GM10847 (cell line): ENCODE data around the gene TMEM184A.

ENCODE experiments used
- POLR2A ChIP-seq: IDR thresholded peaks from 2 replicates; pipeline ENCODE4 v1.6.1; 2011; ENCODE audit not compliant: insufficient read length; ENCODE audit errors: extremely low read depth

Gene TMEM184A

DNA sequence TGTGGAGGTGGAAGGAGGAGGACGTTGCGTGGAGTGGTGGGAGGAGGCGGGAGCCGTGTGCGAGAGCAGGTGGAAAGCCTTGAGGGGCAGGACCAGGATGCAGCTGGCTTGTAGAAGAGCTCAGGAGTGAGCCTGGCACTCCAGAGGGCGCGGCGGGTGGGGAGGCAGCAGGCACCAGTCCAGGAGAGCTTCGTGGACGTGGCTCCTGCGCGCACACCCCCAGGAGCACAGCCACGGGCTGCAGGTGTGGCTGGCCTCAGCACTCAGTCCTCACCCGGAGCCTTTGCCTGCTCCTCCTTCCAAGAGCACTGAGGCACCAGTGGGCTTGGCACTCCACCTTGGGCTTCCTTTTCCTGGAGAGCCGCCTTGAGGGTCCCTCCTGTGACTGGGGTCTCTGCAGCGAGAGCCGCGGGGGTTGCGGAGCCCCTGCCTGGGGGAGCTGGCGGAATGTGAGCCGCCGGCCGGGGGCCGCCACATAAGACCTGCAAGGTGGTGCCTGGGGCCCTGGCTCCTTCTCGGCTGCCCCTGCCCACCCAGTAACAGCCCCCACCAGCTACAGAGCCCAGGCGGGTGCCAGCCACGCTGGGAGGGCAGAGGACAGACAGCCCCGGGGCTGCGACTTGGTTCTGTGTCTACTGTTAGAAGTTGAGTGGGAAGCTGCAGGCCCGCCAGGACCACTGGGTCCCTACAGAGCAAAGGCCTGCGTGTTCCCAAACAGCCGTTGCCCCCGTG lies 14.4 kb downstream of the TMEM184A start:
- TF ChIP-seq POLR2A: no peak

DNA sequence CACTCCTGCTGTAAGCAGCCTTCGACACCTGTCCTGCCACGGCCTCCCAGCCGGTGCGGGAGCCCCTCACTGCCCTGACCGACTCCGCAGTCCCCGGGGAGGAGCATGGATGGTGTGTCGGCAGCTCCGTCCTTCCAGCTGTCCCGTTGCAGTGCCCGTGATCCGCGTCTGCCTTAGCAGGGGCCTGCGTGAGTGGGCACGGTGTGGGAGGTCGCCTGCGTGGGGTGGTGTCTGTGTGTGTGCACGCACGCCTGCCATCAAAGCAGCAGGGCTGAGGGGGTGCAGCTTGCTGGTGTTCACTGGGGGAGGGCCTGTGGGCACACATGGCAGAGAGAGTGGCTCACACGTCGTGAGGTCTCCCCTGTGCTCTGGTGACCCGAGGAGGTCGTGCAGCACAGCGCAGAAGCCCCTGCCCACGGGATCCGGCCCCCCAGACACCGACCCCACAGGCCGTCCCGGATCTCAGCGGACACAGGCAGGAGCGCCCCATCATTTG lies 15.2 kb downstream of the TMEM184A start:
- TF ChIP-seq POLR2A: no peak

DNA sequence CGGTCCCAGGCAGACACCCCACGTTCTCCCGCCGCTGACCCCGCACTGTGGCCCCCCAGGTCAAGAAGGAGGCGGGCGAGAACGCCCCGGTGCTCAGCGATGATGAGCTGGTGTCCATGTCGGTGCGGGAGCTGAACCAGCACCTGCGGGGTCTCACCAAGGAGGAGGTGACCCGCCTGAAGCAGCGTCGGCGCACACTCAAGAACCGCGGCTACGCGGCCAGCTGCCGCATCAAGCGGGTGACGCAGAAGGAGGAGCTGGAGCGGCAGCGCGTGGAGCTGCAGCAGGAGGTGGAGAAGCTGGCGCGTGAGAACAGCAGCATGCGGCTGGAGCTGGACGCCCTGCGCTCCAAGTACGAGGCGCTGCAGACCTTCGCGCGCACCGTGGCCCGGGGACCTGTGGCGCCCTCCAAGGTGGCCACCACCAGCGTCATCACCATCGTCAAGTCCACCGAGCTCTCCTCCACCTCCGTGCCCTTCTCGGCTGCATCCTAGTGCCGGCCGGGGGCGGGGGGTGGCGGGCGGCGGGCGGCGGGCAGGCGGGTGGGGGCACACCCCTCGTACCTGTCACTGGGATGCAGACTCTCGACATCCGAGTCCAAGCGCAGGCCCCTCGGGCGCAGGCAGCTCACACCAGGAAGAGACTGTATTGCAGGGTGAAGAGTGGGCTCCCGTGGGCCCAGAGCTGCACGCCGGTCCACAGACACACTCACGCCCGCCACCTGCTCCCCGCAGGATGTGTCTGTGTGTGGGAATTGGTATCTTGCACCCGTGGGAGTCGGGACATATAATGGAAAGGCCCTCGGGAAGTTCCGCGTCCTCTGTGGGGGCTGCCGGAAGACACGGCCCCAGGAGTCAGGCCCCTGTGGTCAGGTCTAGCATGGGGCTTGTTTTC lies 15.9 kb downstream of the TMEM184A start:
- TF ChIP-seq POLR2A: no peak

DNA sequence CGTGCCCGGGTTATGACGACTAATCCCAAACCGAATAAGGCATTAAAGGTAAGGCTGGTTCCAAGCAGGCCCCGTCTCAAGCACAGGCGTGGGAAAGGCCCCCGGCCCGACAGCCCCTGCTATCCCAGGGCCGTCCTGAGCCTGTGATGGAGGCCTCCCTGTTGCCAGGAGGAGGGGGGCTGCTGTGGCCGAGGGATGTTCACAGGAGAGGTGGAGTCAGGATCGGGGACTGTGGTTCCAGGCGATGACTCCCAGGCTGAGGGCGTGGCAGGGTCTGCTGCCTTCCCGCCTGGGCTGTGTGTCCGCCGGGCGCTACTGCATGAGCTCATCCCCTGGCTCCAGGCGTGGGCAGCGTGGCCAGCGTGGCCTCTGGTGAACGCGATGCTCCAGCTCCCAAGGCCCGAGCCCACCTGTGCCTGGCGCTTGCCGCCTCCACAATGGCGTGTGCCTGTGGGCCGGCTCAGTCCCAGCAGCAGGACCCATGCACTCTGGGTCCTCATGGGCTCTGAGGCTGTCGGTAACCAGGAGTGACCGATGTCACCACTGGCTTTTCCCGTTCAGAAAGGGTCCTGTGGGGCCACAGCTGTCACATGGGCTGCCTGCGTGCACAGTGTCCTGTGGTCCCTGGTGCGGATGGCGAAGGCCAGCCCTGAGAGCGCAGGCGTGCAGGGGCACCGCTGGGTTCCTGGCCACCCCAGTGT lies 16.7 kb downstream of the TMEM184A start:
- TF ChIP-seq POLR2A: no peak

DNA sequence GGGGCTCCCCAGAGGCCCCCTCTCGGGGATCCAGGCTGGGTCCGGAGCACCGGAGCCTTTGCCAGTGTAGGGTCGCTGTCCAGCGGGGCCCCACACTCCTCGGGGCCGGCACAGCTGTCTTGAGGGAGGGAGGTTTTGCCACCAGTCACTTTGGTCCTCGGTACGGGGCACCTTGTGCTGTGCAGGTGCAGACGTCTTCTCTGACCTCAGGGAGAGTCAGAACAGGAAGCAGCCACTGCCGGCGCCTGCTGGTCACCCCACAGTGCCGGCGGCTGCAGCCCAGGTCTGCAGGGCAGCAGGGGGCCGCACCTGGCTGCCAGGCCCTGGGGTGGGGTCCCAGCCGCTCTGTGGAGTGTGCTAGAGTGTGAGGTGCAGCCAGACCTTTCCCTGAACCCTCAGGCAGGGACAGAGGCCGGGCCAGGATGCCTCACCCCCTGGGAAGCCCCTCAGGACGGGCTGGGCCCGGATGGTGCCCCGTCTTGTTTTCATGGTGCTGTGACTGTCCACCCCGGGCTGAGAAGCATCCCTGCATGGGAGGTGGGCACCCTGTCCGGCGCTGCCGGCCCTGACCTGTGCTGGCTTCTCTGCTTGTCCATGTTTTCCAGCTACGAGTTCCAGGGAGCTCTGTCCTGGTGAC lies 17.3 kb downstream of the TMEM184A start:
- no peak for TF ChIP-seq POLR2A

DNA sequence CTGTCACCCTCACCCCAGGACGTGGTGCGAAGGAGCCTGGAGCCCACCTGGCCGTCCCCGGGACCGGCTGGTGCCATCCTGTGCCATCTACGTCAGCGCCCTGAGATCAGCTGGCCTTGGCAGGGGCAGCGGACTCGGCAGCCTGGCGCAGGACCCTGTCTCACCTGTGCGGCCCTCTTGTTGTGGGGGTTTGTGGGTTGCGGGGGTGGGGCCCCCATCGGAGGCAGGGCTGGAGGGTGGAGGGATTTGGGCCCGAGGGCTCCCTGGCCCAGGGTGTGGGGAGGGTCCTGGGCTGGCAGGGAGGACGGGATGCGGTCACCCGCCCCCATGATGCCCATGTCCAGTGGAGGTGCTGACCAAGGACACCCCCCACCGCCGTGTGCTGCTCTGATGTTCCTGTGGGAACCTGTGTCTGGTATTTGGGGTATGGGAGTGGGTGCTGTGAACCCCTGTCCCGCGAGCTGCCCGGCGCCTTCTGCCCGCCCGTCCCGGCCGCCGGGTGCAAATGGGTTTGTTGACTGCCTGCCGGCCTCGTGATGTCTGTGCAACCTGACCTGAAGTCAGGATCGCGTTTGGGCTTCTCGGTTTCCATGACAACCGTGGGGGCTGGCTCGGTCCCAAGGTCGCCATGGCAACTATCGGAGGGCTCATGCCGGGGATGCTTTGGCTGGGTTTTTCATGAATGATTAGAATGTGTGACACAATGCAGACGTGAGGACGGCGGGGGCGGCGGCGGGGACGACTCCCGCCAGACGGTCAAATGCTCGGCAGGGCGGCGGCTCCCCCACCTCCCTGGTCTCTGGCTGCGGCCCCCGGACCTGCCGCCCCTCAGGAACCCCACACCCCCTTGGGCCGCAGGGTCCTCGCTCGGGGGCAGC lies 18.2 kb downstream of the TMEM184A start:
- no peak for TF ChIP-seq POLR2A

DNA sequence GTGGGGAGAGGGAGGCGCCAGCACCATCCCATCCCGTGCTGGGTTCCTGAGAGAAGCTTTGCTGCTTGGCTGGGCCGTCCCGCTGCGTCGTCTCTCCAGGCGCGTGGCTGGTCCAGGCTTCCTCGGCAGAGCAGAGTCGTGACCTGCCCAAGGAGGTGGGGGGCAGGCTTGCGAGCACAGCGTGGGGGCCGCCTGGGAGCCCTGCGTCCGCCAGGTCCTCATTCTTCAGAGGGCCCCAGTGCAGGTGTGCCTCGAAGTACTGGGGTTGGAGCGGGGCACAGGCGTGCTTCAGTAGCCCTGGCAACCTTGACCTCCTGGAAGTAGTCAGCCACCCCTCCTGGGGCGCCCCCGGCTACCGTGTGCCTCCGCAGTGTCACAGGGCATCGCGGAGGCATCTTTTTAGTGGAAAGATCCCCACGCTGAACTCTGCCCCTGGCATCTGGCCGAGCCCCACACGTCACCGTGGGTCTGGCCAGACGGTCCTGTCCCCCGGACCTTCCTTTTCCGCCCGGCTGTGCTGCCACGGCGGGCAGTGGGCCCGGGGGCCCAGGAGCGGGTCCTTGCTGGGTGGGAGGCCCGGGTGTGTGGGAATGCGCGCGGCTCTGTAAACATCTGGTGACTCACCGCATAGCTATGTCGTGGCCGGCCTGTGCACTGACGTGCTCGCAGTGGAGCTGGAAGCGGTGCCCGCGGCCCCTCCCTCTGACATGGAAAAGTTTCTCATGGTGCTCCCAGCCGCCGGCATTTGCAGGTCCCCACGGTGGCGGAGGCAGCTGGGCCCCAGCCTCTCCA lies 19.1 kb downstream of the TMEM184A start:
- no peak for TF ChIP-seq POLR2A

DNA sequence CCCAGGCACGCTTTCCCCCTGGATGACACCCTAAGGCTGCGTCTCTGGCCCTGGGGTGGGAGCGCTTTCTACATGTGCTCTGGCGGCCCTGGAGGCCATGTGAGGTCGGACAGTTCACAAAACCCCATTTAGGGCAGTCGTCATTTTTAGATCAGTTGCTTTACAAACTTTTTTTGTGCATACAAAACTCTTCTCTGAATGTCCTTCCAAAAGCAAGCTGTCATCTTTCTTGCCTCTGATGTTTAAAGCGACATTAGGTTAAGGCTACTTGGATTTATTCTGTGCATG lies 19.6 kb downstream of the TMEM184A start:
- TF ChIP-seq POLR2A: no peak

DNA sequence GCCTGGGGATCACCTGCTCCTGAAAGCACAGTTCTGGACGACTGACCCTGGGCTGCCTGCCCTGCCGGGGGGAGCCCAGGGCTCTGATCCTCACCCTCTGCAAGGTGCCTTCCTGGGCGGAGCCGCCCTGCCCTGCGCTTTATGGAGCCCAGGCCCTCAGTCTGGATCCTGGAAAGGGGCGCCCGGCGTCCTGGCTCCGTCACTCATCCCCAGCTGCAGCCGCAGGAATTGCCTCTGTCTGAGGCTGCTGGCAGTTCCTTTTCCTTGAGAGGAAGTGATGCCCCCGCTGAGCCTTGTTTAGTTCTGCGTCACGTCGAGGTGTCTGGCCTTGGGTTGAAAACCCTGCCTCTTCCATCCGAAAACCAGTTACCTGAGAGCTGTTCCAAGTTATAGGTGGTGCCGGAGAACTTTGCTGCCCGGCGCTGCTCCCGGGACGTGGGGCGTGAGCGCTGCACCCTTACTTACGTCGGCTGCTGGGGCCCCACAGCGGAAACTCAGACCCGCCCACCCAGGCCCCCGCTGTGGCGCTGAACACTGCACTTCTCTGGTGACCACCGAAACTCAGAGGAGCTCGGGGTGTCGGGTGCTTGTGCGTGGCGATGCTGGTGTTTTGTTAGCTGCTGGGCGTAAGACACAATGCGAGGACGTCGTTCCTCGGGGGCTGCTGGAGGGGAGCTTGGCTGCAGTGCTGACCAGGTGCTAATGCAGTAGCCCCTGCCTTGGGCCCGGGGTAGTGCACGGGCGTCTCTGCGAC lies 20.1 kb downstream of the TMEM184A start:
- TF ChIP-seq POLR2A: no peak

DNA sequence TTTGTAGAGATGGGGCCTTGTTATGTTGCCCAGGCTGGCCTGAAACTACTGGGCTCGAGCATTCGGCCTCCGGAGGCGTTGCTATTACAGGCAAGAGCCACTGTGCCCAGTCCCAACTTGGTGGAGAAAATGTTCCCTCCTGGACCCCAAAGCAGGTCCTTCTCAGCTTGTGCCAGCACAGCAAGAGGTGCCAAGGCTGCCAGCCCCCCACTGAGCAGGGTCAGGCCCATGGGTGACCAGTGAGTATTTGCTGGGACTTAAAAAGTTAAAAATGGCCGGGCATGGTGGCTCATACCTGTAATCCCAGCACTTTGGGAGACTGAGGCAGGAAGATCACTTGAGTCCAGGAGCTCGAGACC lies 20.9 kb downstream of the TMEM184A start:
- no peak for TF ChIP-seq POLR2A

DNA sequence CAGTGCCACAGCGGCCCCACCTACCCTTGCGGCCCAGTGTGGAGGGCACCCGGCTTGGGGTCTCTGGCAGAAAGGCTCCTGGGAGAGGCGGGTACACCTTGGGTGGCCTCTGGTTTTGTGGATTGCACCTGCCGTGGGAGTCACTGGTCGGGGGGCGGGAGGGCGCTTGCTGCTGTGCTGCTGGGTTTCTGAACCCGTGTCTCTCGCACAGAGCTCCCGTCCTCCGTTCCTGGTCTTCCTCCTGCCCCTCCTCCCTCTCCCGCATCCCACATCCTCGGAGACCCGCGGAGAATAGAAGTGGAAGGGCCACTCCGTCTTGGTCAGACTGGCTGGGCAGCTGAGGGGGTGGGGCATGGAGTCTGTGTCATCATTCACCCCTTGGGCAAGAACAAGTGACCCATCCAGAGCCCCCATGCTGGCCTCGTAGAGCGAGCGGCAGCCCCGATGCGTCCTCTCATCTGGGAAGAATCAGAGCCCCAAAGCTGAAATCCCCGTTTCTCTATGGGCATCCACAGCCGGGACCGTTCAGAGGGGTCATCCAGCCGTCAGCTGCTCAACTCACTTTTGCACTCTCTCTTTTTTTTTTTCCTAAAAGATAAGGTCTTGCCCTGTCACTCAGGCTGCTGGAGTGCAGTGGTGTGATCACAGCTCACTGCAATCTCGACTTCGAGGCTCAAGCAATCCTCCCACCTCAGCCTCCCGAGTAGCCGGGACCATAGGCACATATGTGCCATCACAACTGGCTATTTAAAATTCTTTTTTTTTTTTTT lies 21.5 kb downstream of the TMEM184A start:
- TF ChIP-seq POLR2A: no peak
